B cell (primary cell): Measurements from ENCODE around the gene ZNF618.

ENCODE experiments used
- CTCF ChIP-seq: fragments of 200-600 bp; IDR thresholded peaks from one replicate; pipeline ENCODE4 v1.8.0; 2022; ENCODE audit warnings: antibody characterized with exemption, mild to moderate bottlenecking
- EZH2 ChIP-seq: IDR thresholded peaks from 2 replicates; pipeline ENCODE4 v1.6.1; 2012; ENCODE audit warnings: borderline replicate concordance, low read depth, mild to moderate bottlenecking, moderate library complexity, low read length; ENCODE audit not compliant: insufficient read depth, poor library complexity, severe bottlenecking

- TF ChIP-seq CTCF (no peak), EZH2 (no peak)
These were observed 81.8 kb downstream of the ZNF618 start for GRCh38 chr9:113957821-113958341.
